Left lung (tissue), 10 donors: ENCODE measurements around the gene GFRA4. TPM values are rescaled to one million over a fixed set of nuclear protein-coding genes. Genes with fewer than 3 reads are reported as not detected.

Experiments
- ATAC-seq: fragments of 200-7000 bp; cut with Tn5 transposase; one replicate; pipeline ENCODE4 v1.9.1; 2020; ENCODE audit warnings: moderate library complexity
- DNase-seq, 4 donors: peaks; one replicate each; pipeline ENCODE4 v3.0.0-alpha.2; 2013 to 2020
- H3K27ac ChIP-seq, 2 donors: fragments of 200-600 bp; sonication (generic) in 1 of 2; one replicate each; pipeline versions ENCODE4 v1.5.0 to v1.8.0; 2020 to 2021
- H3K27me3 ChIP-seq, 2 donors: fragments of 200-600 bp; sonication (generic) in 1 of 2; one replicate each; pipeline versions ENCODE4 v1.5.0 to v1.8.0; 2020 to 2021
- H3K36me3 ChIP-seq, 2 donors: fragments of 200-600 bp; sonication (generic) in 1 of 2; one replicate each; pipeline versions ENCODE4 v1.5.0 to v1.8.0; 2020 to 2021
- H3K4me1 ChIP-seq, 2 donors: fragments of 200-600 bp; one replicate each; pipeline ENCODE4 v1.8.0; 2021
- H3K4me3 ChIP-seq, 2 donors: fragments of 200-600 bp; sonication (generic) in 1 of 2; one replicate each; pipeline versions ENCODE4 v1.5.0 to v1.8.0; 2020 to 2021; ENCODE audit warnings: mild to moderate bottlenecking in 1 of 2
- H3K9me3 ChIP-seq, 2 donors: fragments of 200-600 bp; sonication (generic) in 1 of 2; one replicate each; pipeline versions ENCODE4 v1.5.0 to v1.8.0; 2020 to 2021
- intact Hi-C, 2 donors: fragments of 100-400 bp; cut with DNase I; formaldehyde crosslinking; loops; one replicate each; pipeline versions ENCODE4 v1.11.2 to v1.14.2; 2022
- polyA plus RNA-seq, 6 donors: library from polyadenylated mRNA; unstranded; fragments of 120-200 nt; gene quantifications; one replicate each; pipeline ENCODE4 v1.2.1, GENCODE V29; 2013; ENCODE audit not compliant: insufficient read length in 6 of 6
- total RNA-seq, 2 donors: library from RNA; stranded (reverse); fragmentation: NEBNext Ultra II Directional; extraction: Animal tissue kit (Norgen Biotek cat#: 25700); gene quantifications; one replicate each; pipeline ENCODE4 v1.2.1, GENCODE V29; 2021
- TF ChIP-seq, protein P1 (sequence below), 2 donors: fragments of 200-600 bp; sonication (generic) in 1 of 2; IDR thresholded peaks; one replicate each; pipeline versions ENCODE4 v1.5.0 to v1.8.0; 2021; ENCODE audit warnings: antibody characterized with exemption in 2 of 2
- donor health status: DM: no; HTN: yes; CAD: no.
- donor health status: DM: no; HTN: no; CAD: no.

Gene GFRA4
- total and polyA plus RNA-seq, 8 donors: not detected

GRCh38 chr20:3646651-3647050, 16.5 kb downstream of the GFRA4 start:
- DNase-seq (no peak), ATAC-seq (no peak)
- Histone ChIP-seq H3K27ac (no peak overlapping the region), H3K27me3 (no peaks in the 10 kb centered on the region), H3K4me3 (no peak overlapping the region), H3K9me3 (no peaks in the 10 kb centered on the region), H3K4me1 (no peaks in the 10 kb centered on the region), H3K36me3 (peaks cover 0 to 84% of the 10 kb centered on the region in 2 donors)
- intact Hi-C loops: no loop called here
- TF ChIP-seq, protein P1, sequence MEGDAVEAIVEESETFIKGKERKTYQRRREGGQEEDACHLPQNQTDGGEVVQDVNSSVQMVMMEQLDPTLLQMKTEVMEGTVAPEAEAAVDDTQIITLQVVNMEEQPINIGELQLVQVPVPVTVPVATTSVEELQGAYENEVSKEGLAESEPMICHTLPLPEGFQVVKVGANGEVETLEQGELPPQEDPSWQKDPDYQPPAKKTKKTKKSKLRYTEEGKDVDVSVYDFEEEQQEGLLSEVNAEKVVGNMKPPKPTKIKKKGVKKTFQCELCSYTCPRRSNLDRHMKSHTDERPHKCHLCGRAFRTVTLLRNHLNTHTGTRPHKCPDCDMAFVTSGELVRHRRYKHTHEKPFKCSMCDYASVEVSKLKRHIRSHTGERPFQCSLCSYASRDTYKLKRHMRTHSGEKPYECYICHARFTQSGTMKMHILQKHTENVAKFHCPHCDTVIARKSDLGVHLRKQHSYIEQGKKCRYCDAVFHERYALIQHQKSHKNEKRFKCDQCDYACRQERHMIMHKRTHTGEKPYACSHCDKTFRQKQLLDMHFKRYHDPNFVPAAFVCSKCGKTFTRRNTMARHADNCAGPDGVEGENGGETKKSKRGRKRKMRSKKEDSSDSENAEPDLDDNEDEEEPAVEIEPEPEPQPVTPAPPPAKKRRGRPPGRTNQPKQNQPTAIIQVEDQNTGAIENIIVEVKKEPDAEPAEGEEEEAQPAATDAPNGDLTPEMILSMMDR (IDR thresholded peaks at IDR 0.05): no peak

GRCh38 chr20:3646067-3646440, 17.1 kb downstream of the GFRA4 start:
- no peak overlapping the region for H3K27ac ChIP-seq
- DNase-seq (no peak), ATAC-seq (no peak)
- no peaks in the 10 kb centered on the region for H3K9me3 ChIP-seq
- no peaks in the 10 kb centered on the region for H3K27me3 ChIP-seq
- peaks cover 0 to 85% of the 10 kb centered on the region in 2 donors for H3K36me3 ChIP-seq
- intact Hi-C loops: no loop called here
- no peak overlapping the region for H3K4me3 ChIP-seq
- no peaks in the 10 kb centered on the region for H3K4me1 ChIP-seq
- TF ChIP-seq, protein P1 (IDR thresholded peaks at IDR 0.05): no peak

- H3K9me3 ChIP-seq: no peaks in the 10 kb centered on the region
- H3K36me3 ChIP-seq: peaks cover 0 to 85% of the 10 kb centered on the region in 2 donors
- TF ChIP-seq, protein P1 (IDR thresholded peaks at IDR 0.05): no peak
- H3K27ac ChIP-seq: no peak overlapping the region
- ATAC-seq (no peak), DNase-seq (no peak)
- intact Hi-C loops: no loop called here
- H3K4me1 ChIP-seq: no peaks in the 10 kb centered on the region
- H3K4me3 ChIP-seq: no peak overlapping the region
- H3K27me3 ChIP-seq: no peaks in the 10 kb centered on the region
These were observed 17.7 kb downstream of the GFRA4 start for GRCh38 chr20:3645309-3646066.

GRCh38 chr20:3640259-3640658, 22.9 kb downstream of the GFRA4 start:
- no peak overlapping the region for H3K4me3 ChIP-seq
- no peaks in the 10 kb centered on the region for H3K4me1 ChIP-seq
- no peak overlapping the region for H3K27ac ChIP-seq
- TF ChIP-seq, protein P1 (IDR thresholded peaks at IDR 0.05): no peak
- no peak for ATAC-seq
- peaks cover 0 to 41% of the 10 kb centered on the region in 2 donors for H3K36me3 ChIP-seq
- intact Hi-C loops: no loop called here
- H3K9me3 ChIP-seq: no peaks in the 10 kb centered on the region
- DNase-seq: no peak
- H3K27me3 ChIP-seq: no peaks in the 10 kb centered on the region

GRCh38 chr20:3635346-3635745, 27.9 kb downstream of the GFRA4 start:
- Histone ChIP-seq H3K27me3 (no peaks in the 10 kb centered on the region), H3K27ac (no peak overlapping the region), H3K9me3 (no peaks in the 10 kb centered on the region), H3K4me1 (no peaks in the 10 kb centered on the region), H3K4me3 (no peak overlapping the region), H3K36me3 (peaks cover 0 to 15% of the 10 kb centered on the region in 2 donors)
- ATAC-seq: no peak
- DNase-seq: no peak
- intact Hi-C loops: no loop called here
- TF ChIP-seq, protein P1 (IDR thresholded peaks at IDR 0.05): no peak
